Upper lobe of left lung (tissue), 6 donors: Measurements from ENCODE around the gene HDHD5. TPM values are rescaled to one million over a fixed set of nuclear protein-coding genes. Genes with fewer than 3 reads are reported as not detected.
A peak's percentile ranks its signal among the peaks of the same experiment; 100 is the strongest.

Experiments
- ATAC-seq, 2 donors: fragments of 200-7000 bp; cut with Tn5 transposase; one replicate each; pipeline ENCODE4 v1.9.1; 2022; ENCODE audit warnings: mild to moderate bottlenecking in 2 of 2, moderate library complexity in 2 of 2; ENCODE audit not compliant: low FRiP score in 2 of 2
- DNase-seq, 2 donors: peaks; one replicate each; pipeline ENCODE4 v3.0.0-alpha.2; 2019 to 2020
- H3K27ac ChIP-seq, 4 donors: fragments of 200-600 bp; sonication (generic); one replicate each; pipeline ENCODE4 v1.5.1; 2016 to 2019
- H3K27me3 ChIP-seq, 4 donors: fragments of 200-600 bp; sonication (generic); one replicate each; pipeline ENCODE4 v1.5.1; 2017 to 2019
- H3K36me3 ChIP-seq, 4 donors: fragments of 200-600 bp; sonication (generic); one replicate each; pipeline ENCODE4 v1.5.1; 2016 to 2019
- H3K4me1 ChIP-seq, 4 donors: fragments of 200-600 bp; sonication (generic); one replicate each; pipeline ENCODE4 v1.5.1; 2018 to 2019
- H3K4me3 ChIP-seq, 4 donors: fragments of 200-600 bp; sonication (generic); one replicate each; pipeline ENCODE4 v1.5.1; 2017 to 2019; ENCODE audit warnings: mild to moderate bottlenecking in 2 of 4, moderate library complexity in 1 of 4
- H3K9me3 ChIP-seq, 4 donors: fragments of 200-600 bp; sonication (generic); one replicate each; pipeline ENCODE4 v1.5.1; 2018 to 2019
- EP300 ChIP-seq, 4 donors: sonication (generic); formaldehyde crosslinking; IDR thresholded peaks; one replicate each; pipeline ENCODE4 v1.5.1; 2017; ENCODE audit warnings: antibody characterized with exemption in 4 of 4, control low read depth in 2 of 4
- POLR2A ChIP-seq, 4 donors: fragments of 450-650 bp; IDR thresholded peaks; one replicate each; pipeline ENCODE4 v1.5.1; 2016 to 2017; ENCODE audit warnings: antibody characterized with exemption in 4 of 4, mild to moderate bottlenecking in 2 of 4
- POLR2AphosphoS5 ChIP-seq, 2 donors: sonication (generic); formaldehyde crosslinking; IDR thresholded peaks; one replicate each; pipeline ENCODE4 v1.5.1; 2017; ENCODE audit warnings: antibody characterized with exemption in 2 of 2
- WGBS, 2 donors: methylation state at CpG; one replicate each; pipeline ENCODE4 v1.1.5; 2017 to 2018; 5-methylcytosine and 5-hydroxymethylcytosine counted together
- total RNA-seq, 6 donors: library from RNA; depleted of rRNA in 4 of 6; stranded (reverse); fragments of >200 nt in 4 of 6; gene quantifications; one replicate each; pipeline versions ENCODE4 v1.1.0 to v1.2.1, GENCODE V29; 2016 to 2021
- TF ChIP-seq, protein P1 (sequence below), 6 experiments: fragments of 450-650 bp in 4 of 6; fragments of 200-600 bp in 2 of 6; sonication (generic) in 2 of 6; IDR thresholded peaks; one replicate each; pipeline ENCODE4 v1.5.1; 2016 to 2019; ENCODE audit warnings: antibody characterized with exemption in 6 of 6
- donor health status: DM: no; HTN: no; CAD: no; lungs with moderate emphysema.
- donor health status: DM: no; HTN: yes; CAD: no; lungs with severe emphysema.

Gene HDHD5
- total RNA-seq, 6 donors from 2014 or later, result 28.0 to 47.1 (median 34.3) TPM

DNA sequence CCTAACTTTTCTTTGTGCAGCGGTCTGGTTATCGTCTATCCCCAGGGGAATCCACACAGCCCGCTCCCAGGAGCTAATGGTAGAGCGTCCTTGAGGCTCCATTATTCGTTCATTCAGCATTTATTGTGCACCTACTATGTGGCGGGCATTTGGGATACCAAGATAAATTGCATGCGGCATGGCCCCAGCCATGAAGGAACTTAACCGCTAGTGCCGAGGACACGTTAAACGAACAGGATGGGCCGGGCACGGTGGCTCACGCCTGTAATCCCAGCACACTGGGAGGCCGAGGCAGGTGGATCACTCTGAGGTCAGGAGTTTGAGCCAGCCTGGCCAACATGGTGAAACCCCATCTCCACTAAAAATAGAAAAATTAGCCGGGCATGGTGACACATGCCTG is 49.1 kb downstream of the HDHD5 start:
- Histone ChIP-seq H3K4me1 (peaks cover 0 to 9% (median 4%) of the 10 kb centered on the region in 4 donors), H3K4me3 (no peak overlapping the region), H3K27ac (no peak overlapping the region), H3K9me3 (no peaks in the 10 kb centered on the region), H3K36me3 (peaks cover 19 to 60% (median 44%) of the 10 kb centered on the region in 4 donors), H3K27me3 (no peaks in the 10 kb centered on the region)
- 89% methylated on average over 16 of the region's 16 CpGs for WGBS, 2 donors
- DNase-seq (no peak), ATAC-seq (no peak)
- no peak for TF ChIP-seq POLR2AphosphoS5 (IDR thresholded peaks at IDR 0.05)
- TF ChIP-seq, protein P1, sequence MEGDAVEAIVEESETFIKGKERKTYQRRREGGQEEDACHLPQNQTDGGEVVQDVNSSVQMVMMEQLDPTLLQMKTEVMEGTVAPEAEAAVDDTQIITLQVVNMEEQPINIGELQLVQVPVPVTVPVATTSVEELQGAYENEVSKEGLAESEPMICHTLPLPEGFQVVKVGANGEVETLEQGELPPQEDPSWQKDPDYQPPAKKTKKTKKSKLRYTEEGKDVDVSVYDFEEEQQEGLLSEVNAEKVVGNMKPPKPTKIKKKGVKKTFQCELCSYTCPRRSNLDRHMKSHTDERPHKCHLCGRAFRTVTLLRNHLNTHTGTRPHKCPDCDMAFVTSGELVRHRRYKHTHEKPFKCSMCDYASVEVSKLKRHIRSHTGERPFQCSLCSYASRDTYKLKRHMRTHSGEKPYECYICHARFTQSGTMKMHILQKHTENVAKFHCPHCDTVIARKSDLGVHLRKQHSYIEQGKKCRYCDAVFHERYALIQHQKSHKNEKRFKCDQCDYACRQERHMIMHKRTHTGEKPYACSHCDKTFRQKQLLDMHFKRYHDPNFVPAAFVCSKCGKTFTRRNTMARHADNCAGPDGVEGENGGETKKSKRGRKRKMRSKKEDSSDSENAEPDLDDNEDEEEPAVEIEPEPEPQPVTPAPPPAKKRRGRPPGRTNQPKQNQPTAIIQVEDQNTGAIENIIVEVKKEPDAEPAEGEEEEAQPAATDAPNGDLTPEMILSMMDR (IDR thresholded peaks at IDR 0.05), result no peak
- no peak for TF ChIP-seq EP300 (IDR thresholded peaks at IDR 0.05)
- TF ChIP-seq POLR2A (IDR thresholded peaks at IDR 0.05), result no peak

DNA sequence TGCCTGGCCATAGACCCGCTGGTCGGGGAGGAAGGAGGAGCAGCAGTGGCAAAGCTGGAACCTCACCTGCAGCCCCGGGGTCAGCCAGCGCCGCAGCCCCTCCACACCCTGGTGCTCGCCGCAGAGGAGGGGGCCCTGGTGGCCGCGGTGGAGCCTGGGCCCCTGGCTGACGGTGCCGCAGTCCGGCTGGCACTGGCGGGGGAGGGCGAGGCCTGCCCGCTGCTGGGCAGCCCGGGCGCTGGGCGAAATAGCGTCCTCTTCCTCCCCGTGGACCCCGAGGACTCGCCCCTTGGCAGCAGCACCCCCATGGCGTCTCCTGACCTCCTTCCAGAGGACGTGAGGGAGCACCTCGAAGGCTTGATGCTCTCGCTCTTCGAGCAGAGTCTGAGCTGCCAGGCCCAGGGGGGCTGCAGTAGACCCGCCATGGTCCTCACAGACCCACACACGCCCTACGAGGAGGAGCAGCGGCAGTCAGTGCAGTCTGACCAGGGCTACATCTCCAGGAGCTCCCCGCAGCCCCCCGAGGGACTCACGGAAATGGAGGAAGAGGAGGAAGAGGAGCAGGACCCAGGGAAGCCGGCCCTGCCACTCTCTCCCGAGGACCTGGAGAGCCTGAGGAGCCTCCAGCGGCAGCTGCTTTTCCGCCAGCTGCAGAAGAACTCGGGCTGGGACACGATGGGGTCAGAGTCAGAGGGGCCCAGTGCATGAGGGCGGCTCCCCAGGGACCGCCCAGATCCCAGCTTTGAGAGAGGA is 49.8 kb downstream of the HDHD5 start:
- 83 to 90% methylated on average over 6 to 33 of the region's 42 CpGs for WGBS, 2 donors
- DNase-seq (peak in 1 of 2 donors; percentile 75), ATAC-seq (no peak)
- Histone ChIP-seq H3K27me3 (no peaks in the 10 kb centered on the region), H3K27ac (peak overlapping the region in 1 of 4 donors; percentile 65), H3K36me3 (peaks cover 24 to 67% (median 51%) of the 10 kb centered on the region in 4 donors), H3K9me3 (no peaks in the 10 kb centered on the region), H3K4me3 (no peak overlapping the region), H3K4me1 (peaks cover 0 to 10% (median 8%) of the 10 kb centered on the region in 4 donors)
- TF ChIP-seq EP300 (IDR thresholded peaks at IDR 0.05), result no peak
- TF ChIP-seq, protein P1 (IDR thresholded peaks at IDR 0.05), result no peak
- TF ChIP-seq POLR2A (IDR thresholded peaks at IDR 0.05), result no peak
- no peak for TF ChIP-seq POLR2AphosphoS5 (IDR thresholded peaks at IDR 0.05)

DNA sequence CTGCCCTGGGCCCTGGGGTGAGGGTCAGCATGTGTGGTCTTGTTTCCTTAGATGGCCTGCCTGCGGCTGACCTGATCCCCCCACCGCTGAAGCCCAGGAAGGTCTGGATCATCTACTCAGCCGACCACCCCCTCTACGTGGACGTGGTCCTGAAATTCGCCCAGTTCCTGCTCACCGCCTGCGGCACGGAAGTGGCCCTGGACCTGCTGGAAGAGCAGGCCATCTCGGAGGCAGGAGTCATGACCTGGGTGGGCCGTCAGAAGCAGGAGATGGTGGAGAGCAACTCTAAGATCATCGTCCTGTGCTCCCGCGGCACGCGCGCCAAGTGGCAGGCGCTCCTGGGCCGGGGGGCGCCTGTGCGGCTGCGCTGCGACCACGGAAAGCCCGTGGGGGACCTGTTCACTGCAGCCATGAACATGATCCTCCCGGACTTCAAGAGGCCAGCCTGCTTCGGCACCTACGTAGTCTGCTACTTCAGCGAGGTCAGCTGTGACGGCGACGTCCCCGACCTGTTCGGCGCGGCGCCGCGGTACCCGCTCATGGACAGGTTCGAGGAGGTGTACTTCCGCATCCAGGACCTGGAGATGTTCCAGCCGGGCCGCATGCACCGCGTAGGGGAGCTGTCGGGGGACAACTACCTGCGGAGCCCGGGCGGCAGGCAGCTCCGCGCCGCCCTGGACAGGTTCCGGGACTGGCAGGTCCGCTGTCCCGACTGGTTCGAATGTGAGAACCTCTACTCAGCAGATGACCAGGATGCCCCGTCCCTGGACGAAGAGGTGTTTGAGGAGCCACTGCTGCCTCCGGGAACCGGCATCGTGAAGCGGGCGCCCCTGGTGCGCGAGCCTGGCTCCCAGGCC is 50.6 kb downstream of the HDHD5 start:
- ATAC-seq (no peak), DNase-seq (peak in 1 of 2 donors; percentile 88)
- peaks cover 24 to 70% (median 53%) of the 10 kb centered on the region in 4 donors for H3K36me3 ChIP-seq
- peaks cover 0 to 10% (median 8%) of the 10 kb centered on the region in 4 donors for H3K4me1 ChIP-seq
- TF ChIP-seq, protein P1 (IDR thresholded peaks at IDR 0.05), result no peak
- TF ChIP-seq EP300 (IDR thresholded peaks at IDR 0.05) (no peak), POLR2A (IDR thresholded peaks at IDR 0.05) (no peak), POLR2AphosphoS5 (IDR thresholded peaks at IDR 0.05) (no peak)
- no peaks in the 10 kb centered on the region for H3K9me3 ChIP-seq
- no peaks in the 10 kb centered on the region for H3K27me3 ChIP-seq
- WGBS, 2 donors, result 96 to 97% methylated on average over 21 to 52 of the region's 66 CpGs
- peak overlapping the region in 3 of 4 donors; percentile 32 to 69 (median 65) for H3K27ac ChIP-seq
- H3K4me3 ChIP-seq, result no peak overlapping the region

DNA sequence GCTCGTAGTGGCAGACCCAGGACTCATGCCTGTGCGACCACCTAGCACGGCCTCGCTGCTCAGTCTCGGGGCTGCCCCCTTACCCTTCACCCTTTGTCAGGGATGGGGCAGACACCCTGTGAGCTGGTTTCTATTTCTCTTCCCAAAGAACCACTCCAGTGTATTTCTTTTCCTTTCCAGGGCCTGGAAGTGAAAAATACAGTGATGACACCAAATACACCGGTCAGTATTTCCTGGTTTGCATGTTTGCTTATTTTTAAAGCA is 51.6 kb downstream of the HDHD5 start:
- Histone ChIP-seq H3K9me3 (no peaks in the 10 kb centered on the region), H3K27ac (peak overlapping the region; percentile 32 to 69 (median 58)), H3K27me3 (no peaks in the 10 kb centered on the region), H3K4me1 (peaks cover 0 to 10% (median 8%) of the 10 kb centered on the region in 4 donors), H3K36me3 (peaks cover 31 to 80% (median 63%) of the 10 kb centered on the region in 4 donors), H3K4me3 (no peak overlapping the region)
- no peak for ATAC-seq
- WGBS, 2 donors, result 79 to 82% methylated on average over 6 of the region's 6 CpGs
- TF ChIP-seq POLR2AphosphoS5 (IDR thresholded peaks at IDR 0.05) (no peak), EP300 (IDR thresholded peaks at IDR 0.05) (no peak), POLR2A (IDR thresholded peaks at IDR 0.05) (no peak)
- TF ChIP-seq, protein P1 (IDR thresholded peaks at IDR 0.05), result no peak
- no peak for DNase-seq
